GM21381 (cell line): ENCODE measurements around the gene ARHGEF39.
A peak's percentile ranks its signal among the peaks of the same experiment; 100 is the strongest.
"Not testable (repeated sequence)": the region's sequence is repeated elsewhere in the genome, so short reads cannot be mapped to it uniquely, and the experiment has no call there.

Experiments used
- ATAC-seq: cut with Tn5 transposase; IDR thresholded peaks from one replicate; pipeline ENCODE4 v1.9.1; 2021; ENCODE audit warnings: mild to moderate bottlenecking, moderate library complexity; ENCODE audit not compliant: unreplicated experiment

The ARHGEF39 gene

DNA sequence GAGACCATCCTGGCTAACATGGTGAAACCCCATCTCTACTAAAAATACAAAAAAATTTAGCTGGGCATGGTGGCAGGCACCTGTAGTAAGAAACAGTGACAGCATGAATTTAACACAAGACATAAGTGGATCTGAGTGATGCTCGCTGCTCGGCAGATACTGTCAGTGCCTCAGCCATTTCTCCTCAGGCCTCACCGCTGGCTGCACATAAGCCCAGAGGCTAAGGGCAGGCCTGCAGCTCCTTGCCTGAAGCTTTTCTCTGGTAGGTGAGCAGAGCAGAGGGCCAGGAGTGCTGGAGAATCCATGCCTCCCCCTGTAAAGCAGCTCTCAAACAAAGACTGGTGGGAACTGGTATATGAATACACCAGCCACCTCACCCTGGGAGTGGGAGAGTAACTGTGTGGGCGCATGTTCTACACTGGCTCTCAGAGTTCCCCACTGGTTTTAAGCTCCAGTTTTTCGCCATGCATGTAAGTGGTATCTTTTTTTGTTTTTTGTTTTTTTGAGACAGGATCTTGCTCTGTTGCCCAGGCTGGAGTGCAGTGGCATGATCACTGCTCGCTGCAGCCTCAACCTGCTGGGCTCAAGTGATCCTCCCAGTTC lies 36.5 kb downstream of the ARHGEF39 start:
- ATAC-seq: no peak

DNA sequence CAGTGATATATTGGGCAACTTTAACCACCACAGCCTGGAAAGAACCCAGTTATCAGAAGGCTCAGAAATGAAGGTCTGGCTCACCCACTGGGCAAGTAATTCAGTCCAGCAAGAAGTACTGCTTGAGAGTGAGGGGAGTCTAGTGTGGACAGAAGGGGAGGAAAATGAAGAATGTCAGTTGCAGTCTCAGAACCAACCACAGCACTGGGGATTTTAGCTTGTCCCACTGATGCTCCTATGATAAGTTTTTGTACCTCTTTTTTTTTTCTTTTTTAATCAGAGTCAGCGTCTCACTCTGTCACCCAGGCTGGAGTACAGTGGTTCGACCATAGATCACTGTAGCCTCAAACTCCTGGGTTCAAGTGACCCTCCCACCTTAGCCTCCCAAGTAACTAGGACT lies 37.4 kb downstream of the ARHGEF39 start:
- ATAC-seq: no peak

DNA sequence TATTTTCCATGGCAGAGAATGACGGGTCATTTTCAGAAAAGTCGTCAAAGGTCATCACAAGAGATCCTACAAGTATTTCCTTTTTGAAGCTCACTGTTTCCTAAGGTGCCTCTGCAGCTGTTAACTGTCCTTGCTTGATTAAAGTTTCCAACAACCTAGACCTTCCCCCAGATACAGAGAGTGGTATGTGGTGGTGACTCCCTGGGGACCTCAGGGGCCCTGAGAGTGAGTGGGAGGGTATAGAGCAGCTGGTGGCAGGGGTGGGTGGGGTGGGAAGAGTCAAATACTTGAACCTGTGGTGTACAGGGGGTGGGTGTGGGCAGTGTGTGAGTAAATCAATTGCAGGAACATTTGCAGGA lies 45.2 kb downstream of the ARHGEF39 start:
- ATAC-seq: peak; percentile 45

DNA sequence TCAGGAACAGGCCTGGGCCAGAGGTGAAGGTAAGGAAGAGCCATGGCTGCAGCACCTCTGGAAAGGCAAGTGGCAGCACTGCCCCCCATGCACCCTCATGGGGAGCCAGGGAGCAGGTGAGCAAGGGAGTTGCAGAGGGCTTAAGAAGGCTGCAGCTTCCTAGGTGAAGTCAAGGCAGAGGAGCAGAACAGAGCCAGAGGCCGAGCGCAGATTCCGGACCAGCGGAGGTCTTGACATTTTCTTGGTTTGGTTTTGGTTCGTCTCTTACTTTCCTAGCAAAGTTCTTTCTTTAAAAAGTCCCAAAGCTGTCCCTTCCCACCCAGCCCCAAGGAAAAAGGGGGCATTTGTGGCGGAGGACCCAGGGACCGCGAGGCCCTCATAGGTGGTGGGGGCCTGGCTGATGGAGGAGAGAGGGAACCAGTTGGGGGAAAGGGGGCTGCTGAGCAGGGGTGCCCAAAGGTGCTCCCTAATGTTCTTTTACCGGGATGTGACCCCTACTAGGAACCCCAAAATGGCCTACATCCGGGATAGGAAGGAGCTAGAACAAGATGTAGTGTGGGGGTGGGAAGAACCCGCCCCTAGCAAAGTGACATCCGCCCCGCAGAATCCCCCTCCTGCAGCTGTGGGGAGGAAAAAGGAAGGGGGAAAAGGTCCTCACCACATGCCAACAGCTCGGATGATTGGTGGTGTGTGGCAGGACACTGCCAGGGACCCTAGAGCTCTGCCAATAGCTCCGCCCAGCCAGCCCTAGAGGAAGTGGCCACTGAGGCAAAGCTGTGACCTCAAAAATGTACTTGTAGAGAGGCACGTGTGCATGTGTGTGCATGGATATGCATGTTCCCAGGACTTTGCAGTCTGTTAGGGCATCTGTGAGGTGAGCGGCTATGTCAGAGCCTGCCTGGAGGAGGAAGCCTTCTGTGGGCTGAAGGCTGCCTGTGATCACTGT lies 45.9 kb downstream of the ARHGEF39 start:
- ATAC-seq: peak; percentile 40

DNA sequence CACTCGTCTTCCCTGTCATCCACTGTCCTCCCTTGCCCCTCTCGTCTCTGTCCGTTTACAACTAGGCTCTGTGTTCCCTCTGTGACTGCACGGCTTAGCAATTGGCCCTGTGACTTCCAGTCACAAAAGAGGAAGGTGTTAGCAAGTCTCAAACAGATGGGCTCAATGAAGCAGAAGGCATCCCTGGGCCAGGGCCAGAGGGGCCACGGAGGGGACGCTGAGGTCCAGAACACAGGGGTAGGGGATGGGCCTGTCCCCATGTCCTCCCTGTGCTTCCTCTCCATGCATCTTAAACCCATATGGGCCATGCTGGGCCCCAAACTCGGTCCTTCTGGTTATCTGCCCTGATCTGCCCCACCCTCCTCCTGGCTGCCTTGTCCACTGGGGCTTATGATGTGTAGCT lies 46.7 kb downstream of the ARHGEF39 start, which contains the start of gene CD72:
Gene CD72 (minus strand): TSS at position 89 of the 403 bp plus-strand sequence. CDS start 110 bp downstream, outside the sequence.
- ATAC-seq: no peak

DNA sequence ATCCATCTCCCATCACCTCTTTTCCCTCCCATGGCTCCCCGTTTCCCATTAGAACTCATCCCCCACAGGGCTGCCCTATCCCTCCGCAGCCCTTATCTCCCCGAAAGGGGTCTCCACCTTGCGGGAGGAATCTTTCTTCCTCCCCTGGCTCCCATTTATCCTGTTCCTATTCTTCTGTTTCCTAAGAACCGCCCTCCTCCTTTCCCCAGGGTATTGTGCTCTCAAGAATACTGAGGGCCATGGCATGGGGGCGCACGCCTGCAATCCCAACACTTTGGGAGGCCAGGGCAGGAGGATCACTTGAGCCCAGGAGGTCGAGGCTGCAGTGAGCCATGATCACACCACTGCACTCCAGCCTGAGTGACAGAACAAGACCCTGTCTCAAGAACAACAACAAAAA lies 47.4 kb downstream of the ARHGEF39 start:
- ATAC-seq: no peak

DNA sequence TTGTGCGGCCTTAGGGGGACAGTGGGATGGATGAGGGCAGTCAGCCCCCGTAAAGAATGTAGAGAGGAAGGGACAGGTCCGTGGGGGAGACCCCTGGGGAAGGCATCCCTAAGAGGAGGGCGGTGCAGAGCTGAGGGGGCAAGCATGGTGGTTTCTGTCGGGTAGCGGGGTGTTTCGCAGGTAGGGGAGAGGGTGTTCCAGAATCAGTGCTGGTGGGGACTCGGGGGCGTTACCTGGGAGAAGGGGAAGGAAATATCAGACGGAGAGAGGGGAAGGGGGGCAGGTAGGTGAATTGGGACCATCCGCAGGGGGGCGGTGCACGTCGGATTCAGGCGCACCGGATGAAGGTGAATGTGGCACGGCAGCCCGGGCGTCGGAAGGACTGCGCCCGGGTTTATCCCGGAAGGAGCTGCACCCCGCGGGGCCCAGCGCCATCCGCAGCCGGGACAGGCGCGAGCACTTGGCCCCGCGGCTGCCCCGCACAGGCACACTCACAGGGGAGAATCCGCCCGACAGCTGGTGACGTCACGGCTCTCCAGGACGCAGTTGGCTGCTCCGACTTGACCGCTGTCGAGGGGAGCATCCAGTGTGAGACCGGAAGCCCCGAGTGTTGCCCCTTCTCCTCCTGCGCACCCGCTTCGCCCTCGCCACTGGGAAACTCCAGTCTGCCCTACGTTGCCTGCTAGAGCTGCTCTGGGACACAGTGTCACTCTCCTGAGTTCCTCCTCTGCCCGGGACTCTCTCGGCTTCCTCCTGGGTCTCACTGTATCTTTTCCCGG lies 48.1 kb downstream of the ARHGEF39 start:
- ATAC-seq: peak; percentile 39

DNA sequence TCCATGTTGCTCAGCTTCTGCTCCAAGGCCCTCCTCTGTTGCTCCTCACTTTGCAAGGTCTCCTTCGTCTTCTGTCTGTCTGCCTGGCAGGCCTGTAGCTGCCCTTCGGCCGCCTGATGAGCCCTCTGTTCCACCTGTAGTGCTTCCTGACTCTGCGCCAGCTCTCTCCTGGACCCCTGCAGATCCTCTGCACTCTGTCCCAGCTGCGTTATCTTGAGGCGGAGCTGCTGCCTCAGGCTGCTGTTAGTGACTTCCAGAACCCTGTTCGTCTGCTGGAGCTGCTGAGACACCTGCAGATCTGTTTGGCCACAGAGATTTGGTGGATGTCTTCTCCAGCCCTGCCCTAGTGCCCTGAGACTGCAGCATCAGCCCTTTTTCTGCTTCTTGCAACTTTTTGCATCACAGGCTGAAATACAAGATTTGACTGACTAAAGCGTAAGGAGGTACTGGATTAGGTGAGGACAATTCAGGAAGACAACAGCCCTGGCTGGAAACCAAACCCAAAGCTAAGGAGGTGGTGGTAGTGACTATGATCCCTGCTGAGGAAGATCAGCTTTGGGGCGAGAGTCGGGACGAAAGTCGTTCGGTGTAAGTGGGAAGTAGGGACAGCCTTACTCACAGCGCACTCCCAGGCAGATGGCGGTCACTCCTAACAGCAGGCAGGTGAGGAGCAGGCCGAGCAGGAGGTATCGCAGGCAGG lies 48.9 kb downstream of the ARHGEF39 start:
- no peak for ATAC-seq

DNA sequence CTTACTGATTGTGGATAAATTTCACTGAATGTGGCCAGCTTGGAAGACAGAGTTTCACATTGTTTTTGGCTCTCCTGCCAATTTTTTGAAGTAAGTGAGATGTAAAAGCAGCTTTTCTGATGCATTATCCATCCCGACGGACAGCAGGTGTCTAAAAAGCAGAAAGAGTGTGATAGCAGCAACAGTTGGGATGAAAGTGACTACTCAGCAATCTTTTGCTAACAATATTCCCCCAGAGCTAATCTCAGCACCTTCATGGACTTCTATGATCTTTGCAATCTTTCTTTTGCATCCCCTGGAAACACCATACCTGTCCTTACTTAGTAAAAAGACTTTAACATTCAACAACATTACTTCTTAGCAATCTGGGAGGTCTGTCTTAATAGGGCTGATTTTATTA lies 52.2 kb downstream of the ARHGEF39 start:
- ATAC-seq: no peak

DNA sequence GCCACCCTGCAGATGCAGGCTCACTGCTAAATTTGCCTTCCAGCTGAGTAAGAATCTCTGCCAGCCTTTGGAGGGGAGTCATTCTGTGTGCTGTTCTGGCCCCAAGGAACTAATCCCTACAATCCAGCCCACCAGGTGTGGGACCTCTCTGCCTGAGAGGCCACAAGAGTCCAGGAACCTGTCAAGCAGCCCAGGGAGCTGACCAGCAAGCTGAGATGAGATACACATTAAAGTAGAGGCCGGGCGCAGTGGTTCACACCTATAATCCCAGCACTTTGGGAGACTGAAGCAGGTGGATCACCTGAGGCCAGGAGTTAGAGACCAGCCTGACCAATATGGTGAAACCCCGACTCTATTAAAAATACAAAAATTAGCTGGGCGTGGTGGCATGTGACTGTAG lies 52.9 kb downstream of the ARHGEF39 start:
- ATAC-seq: not testable (repeated sequence)

DNA sequence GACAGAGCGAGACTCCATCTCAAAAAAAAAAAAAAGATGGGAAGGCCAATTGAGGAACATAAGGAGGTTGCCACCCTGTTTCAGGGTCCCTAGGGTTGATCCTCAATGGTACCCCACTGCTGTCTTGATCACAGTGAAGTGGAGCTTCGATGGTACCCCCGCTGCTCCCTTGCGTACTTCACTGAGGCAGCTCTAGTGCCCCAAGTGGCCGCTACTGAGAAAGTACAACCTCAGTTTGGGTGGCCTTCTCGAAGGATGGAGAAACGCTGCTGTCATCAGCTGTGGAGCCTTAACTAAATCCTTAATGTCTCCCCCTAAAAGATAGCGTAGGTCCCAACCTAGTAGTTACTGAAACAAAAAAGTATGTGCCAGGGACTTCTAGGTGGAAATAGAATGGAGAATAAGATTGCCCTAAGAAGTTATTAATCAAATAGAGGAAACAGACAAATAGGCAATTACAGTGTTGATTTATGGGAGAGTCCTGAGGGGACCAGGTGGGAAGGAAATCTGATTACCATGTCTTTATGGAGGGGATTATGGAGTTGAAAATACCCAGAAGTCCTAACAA lies 53.7 kb downstream of the ARHGEF39 start:
- ATAC-seq: no peak

DNA sequence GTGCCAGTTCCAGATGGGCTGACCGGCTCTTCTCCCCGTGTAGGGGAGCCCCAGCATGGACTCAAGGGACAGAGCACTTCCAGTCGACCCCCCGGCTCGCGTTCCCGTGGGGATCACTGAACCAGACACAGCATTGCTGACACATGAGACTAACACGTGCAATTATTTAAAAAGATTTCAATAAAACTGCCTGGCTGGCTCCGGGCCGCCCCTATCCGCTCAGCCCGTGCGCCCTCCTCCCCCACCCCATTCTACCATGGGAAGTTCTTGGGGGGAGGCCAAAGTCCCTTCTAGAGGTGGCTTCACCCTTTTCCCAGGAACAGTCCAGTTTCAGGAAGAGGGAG lies 55.2 kb downstream of the ARHGEF39 start:
- ATAC-seq: no peak
